Subcutaneous adipose tissue (tissue), 4 donors: ENCODE measurements around the gene SELENOK. TPM values are rescaled to one million over a fixed set of nuclear protein-coding genes. Genes with fewer than 3 reads are reported as not detected.

Experiments
- CTCF ChIP-seq: fragments of 450-650 bp; IDR thresholded peaks from one replicate; pipeline ENCODE4 v1.5.1; 2016; ENCODE audit warnings: low read depth, mild to moderate bottlenecking, control low read depth, antibody characterized with exemption, moderate library complexity
- total RNA-seq, 4 donors: library from RNA; depleted of rRNA; stranded (reverse); fragments of >200 nt; gene quantifications; one replicate each; pipeline ENCODE4 v1.1.0, GENCODE V29; 2016

The SELENOK gene
- 100 to 1,000 TPM in 1 of 4 donors, 10 to 100 TPM in 3; 34.7 to 101 (median 50.8) TPM for total RNA-seq

- TF ChIP-seq CTCF, result no peak
Observed at GRCh38 chr3:53891497-53892285, at the start of gene SELENOK. TSS of gene SELENOK (minus strand) at chr3:53891859.

GRCh38 chr3:53941184-53941583 is 49.5 kb upstream of the SELENOK start:
- TF ChIP-seq CTCF, result no peak

GRCh38 chr3:53940623-53941022 is 49.0 kb upstream of the SELENOK start:
- TF ChIP-seq CTCF, result no peak

GRCh38 chr3:53939813-53940212 is 48.2 kb upstream of the SELENOK start:
- no peak for TF ChIP-seq CTCF

GRCh38 chr3:53939086-53939582 is 47.5 kb upstream of the SELENOK start:
- no peak for TF ChIP-seq CTCF

GRCh38 chr3:53938645-53939044 is 47.0 kb upstream of the SELENOK start:
- TF ChIP-seq CTCF, result no peak

- no peak for TF ChIP-seq CTCF
Observed at GRCh38 chr3:53936347-53936746, 44.7 kb upstream of the SELENOK start.
